GM19467 (cell line): Measurements from ENCODE around the gene TMEM255A.
A peak's percentile ranks its signal among the peaks of the same experiment; 100 is the strongest.

Experiments
- ATAC-seq: cut with Tn5 transposase; IDR thresholded peaks from one replicate; pipeline ENCODE4 v1.9.1; 2021; ENCODE audit warnings: mild to moderate bottlenecking, moderate library complexity; ENCODE audit not compliant: unreplicated experiment

The TMEM255A gene

DNA sequence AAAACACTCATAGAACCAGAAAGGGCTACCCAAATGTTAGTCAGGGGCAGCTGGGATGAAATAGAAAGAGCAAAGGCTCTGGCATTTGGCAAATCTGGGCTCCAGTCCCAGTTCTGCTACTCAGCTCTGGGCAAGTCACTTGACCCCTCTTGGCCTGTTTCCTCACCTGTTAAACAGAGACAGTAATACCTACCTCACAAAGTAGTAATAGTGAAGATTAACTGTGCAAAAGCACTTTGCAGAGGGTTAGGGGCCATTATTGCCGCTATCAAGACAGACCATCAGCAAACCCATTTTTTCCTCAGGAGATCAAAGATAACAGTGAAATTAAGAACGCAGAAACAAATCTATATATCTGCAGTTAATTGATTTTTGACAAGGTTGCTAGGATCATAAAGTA, 40.0 kb downstream of the TMEM255A start:
- no peak for ATAC-seq

DNA sequence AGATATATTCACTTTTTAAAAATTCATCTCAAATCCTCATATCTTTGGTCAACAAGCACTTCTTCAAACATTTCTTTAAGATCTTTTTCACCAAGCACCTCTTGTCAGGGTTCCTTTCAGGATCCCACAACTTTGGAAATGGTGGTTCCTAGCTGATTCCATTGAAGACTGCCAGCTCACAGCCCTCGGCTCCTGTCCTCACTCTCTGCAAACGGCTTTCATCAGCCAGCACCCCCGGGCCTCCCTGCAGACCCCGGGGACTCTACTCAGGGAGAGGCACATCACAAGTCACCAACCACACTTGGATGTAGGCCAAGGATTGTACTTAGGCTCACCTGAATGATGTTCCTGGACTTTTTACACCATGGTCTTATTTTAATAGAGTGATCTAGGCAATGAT, 40.7 kb downstream of the TMEM255A start:
- no peak for ATAC-seq

DNA sequence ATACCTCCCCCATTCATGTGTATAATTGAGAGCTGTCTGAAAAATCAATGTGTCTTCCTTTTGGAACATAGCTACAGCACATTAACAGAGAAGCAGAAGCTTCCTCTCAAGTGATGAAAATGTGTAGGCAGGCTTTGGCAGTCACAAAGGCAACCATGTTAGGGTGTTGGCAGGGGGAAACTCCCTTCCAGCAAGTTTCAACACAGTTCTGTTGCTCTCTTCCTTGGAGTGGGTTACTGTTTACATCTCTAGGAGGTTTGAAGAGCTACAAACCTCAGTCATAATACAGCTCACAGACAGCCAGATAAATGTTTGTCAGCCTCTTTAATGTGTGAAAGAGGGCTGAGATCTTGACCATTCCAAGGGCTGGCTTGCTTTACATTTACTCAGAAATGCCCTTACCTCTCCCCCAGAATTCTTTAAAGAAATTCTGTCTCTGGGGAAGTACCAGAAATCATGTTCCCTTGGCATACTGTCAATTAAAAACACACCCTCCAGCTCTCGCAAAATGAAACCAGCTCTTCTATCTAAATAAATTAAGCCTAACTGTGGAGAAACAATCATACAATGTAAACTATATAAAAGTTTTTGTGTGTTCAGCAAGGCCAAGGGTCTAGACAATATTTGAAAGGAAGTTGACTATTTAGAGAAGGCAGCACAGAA, 41.8 kb downstream of the TMEM255A start:
- ATAC-seq, result no peak

DNA sequence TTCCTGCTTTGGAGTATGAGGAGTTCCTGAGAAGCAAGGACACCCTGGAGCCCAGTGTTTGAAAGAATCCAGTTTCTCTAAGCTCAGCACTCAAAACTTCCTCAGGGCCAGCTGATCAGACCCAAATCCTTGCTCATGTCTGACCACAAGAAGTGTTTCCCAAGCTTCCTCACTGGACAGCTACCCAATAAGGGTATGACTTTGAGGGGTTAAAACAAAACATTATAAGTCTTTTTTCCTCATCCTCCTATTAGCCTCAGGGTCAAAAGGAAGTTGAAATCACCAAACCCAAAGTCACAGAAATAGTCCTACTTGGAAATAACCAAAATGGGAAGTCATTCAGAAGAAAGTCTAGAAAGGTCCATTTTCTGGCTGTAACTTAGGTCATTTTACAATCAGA, 46.9 kb downstream of the TMEM255A start:
- ATAC-seq, result no peak

DNA sequence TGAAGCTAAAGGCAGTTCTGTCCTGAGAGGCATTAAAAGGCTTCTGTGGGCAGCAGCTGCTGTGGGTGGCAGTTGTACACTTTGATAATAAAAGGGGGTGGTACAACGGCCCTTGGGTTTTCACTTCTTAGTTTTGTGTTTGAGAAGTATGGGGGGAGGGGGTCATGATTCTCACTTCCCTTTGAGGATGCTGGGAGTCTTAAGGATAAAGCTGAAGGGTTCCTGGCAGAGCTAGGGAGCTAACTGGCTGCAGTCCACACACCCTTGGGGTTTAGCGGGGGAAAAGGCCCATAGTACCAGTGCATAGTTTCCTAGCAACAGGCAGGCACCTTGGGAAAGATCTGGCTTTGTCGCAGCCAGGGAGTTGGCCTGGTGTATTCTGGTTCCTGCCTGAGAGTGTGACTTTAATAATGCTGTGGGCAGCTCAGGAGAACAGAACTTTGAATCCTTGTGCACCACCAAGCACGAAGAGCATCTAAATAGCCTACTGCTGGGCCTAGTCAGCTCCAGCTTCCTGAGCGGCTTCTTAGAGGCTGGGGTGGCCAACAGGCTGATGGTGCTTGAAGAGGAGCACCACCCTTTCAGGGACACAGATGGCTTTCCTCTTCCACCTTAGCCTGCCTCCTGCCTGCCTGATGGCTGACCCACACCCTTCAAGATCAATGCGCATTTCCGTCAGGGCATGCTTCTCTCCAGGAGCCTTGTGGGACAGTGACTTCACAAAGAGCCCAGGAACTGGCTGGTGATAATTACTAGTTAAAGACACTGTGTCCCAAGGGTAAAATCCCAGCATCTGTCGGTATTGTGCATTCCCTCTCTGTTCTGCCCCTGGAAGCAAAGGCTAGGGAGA, 48.2 kb downstream of the TMEM255A start:
- no peak for ATAC-seq

DNA sequence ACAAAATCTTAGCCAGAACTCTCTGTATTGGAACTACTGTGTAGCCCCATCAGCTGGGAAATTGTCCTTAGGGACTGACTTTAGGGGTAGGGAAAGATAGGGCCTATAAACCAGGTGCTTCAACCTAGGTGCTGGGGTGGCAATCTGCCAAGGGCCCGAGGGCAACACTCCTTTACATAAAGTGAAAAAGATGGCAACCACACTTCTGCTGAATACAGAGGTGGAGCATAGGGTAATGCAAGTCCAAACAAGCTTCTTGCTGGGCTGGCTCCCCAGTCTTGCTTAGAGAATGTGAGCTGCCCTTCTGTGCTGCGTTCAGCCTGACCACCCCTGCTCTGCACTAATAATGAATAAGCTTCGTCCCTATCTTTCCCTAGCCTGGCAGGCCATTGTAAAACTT, 50.9 kb downstream of the TMEM255A start:
- ATAC-seq, result no peak

DNA sequence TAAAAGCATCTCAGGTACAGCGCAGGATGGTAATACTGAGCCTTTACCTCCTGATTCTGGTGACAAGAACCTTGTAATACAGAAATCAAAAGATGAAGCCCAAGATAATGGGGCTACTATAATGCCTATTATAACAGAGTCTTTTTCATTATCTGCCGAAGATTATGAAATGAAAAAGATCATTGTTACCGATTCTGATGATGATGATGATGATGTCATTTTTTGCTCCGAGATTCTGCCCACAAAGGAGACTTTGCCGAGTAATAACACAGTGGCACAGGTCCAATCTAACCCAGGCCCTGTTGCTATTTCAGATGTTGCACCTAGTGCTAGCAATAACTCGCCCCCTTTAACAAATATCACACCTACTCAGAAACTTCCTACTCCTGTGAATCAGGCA, 57.5 kb downstream of the TMEM255A start:
- ATAC-seq, result no peak

DNA sequence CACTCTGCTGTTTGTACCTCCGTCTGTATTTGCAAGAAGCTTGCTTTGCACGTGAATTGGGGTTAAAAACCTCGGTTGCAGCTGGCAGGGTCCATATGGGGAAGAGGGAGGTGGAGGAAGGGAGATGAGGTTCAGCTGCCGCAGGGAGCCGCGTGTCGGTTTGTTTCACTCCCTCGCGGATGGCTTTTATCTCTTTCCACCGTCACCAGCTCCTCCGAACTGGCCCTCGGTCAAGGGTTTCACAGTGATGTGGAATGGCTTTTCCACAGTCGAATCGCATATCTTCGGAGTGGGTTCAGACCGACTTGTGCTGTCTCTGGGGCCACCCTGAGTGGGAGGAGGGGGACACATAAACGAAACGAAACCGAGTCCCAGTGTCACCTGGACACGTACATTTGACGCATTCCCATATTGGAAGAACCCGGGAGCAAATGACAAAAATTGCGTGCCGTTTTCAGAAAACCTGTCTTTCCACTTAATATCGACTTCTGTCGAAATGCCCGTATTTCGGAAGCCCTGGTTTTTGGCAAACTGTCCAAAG, 59.7 kb downstream of the TMEM255A start:
- ATAC-seq, result no peak

DNA sequence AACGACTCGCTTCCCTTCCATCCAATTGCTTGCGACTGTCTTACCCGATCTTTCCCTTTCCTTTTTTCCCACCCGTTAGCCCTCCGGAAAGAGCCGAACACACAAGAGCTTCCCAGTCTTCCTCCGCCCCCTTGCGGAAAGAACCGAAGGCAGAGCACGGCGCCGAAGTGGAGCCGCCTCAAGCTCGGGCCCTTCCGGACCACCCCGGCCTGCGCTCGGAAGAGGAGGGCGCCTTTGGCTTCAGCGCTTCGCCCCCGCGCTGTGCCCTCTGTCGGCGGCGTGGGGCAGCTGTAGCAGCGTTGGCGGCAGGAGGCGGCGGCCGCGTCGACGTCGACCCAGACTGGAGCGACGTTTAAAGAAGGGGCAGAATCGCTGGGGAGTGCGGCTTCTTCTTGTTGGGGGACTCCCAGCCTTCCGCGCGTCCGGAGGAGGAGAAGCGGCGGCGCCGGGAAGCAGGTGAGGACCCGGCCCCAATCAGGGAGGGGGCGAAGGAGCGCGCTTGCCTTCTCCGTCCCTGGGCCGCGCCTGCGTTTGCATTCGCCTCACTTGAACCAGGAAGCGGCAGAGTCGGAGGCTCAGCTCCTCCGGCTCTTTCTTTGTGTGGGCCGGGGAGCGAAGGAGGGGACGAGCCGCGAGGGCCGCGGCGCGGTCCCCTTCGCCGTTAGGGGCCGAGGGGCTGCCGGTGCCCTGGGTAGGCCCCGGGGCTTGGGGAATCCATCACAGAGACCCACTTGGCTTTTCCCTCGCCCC, 60.6 kb downstream of the TMEM255A start, which contains the start of gene ZBTB33:
ZBTB33 (plus strand) TSS at position 291 of the 750 bp plus-strand sequence. CDS start 2,604 bp downstream, outside the sequence.
- peak; percentile 95 for ATAC-seq

DNA sequence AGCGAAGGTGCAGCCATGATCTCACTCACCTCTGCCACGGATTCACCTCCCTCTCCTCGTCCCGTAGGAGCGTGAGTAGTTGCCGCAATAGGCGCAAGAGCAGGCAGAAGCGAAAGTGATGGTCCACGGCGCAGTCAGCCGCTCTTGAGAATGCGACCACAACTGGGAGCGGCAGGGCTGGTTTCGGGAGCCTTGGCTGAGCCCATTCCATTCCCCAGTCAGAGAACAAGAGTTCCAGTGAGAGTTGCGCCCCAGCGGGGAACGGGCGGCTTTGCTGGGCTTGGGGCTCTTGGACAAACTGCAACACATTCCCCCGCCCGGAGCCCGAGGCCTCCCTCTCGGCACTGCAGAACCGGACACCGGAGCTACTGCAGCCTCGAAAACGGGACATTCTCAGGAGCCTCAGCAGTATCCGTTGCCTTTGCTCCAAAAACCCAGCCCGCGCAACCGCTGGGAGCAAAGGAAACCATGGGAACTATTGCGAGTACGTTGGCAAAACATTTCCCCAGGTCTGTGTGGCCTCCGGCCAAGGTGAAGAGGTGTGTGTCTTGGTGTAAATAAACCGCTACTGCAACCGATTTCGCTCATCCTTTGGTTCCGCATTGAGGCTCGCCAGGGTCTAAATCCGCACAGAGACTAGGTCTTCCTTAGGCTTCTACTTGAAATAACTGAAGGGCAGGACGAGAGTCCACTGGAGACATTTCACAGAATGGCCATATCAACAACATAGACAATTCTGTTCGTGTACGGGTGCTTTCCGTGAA, 66.3 kb downstream of the TMEM255A start:
- ATAC-seq, result peak; percentile 65

DNA sequence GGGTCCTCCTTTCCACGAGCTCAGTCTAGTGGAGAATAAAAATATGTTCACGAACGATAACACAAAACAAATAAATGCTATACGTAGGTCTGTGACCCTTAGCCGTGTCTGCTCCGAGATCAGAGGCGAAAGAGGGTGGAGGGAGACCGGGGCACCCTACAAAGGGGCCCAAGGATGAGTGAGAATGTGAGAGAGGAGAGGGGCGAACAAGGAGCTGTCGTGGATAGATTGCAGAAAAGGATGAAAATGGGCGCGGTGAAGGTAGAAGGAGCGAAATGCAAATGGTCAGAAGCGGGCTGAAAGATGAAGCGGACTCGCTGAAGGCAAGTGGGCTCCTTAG, 66.9 kb downstream of the TMEM255A start:
- ATAC-seq, result no peak

DNA sequence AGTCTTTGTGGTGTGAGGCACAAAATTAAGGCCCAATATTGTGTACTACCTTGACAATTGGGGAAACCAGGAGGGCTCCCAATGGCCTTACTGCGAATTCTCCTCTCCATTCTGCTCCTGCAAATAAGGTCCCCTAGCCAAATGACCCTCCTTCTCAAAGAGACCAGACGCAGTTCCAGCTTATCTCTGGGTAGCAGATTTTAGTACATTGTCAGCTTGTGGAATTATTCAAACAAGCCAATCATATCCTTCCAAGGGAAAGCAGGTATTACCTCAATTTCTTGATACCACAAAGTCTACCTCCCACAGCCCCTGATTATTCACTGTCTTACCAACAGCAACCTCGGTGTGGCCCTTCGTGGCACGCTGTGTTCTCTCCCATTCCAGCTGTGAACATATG, 68.4 kb downstream of the TMEM255A start:
- no peak for ATAC-seq

DNA sequence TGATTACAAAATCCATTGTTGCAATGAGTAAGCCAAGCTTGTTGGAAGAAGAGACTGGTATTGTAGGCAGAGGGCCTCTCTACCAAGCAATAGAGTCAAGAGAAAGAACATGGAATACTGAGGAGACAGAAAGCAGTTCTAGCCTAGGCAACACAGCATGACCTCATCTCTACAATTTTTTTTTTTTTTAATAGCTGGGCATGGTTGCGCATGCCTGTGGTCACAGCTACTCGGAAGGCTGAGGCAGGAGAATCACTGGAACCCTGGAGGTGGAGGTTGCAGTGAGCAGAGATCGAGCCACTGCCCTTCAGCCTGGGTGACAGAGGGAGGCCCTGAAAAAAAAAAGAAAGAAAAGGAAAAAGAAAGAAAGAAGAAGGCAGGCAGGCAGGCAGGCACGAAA, 72.3 kb downstream of the TMEM255A start:
- no peak for ATAC-seq

DNA sequence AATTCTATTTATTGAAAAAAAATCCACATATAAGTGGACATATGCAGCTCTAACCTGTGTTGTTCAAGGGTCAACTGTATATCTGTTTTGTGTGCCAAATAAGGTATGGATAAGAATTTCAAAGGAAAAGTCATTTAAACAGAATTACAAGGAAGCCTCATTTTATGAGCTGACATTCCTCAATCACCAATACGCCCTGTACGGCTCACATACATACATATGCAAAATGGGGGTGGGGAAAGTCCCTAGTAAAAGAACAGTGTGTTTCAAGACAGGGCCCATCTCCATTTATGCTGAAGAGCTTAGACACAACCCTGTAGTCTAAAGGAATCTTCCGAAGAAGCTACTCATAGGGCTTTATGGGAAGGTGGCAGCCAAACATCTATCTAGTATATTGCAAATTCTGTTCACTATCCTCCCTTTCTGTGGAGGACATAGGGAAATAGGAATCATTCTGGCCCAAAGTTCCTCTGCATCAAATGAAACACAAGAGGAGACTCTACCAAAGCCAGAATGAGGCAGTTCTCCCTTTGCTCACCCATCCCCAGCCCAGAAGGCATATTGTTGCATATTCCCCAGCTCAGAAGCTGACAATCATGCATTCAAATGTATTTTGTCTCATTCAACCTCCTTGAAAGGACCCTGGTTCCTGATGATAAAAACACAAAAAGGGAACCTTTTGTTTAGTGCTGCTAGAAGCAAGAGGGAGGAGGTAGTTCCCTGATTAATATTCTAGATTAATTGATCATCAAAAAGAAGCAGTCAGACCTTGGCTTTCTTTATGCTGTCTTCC, 74.4 kb downstream of the TMEM255A start:
- no peak for ATAC-seq

DNA sequence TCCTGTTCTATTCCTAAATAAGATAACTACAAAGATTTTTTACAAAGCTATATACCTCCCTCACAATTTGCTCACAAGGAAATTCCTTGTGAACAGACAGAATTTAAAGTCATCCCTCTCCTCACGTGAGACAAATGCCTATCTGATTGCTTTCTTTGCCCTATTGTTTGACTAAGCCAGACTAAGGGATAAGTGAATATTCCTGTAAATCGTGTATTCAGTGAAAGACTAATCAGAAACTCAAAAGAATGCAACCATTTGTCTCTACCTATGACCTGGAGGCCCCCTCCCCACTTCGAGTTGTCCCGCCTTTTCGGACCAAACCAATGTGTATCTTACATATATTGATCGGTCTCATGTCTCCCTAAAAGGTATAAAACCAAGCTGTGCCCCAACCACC, 76.0 kb downstream of the TMEM255A start:
- ATAC-seq, result no peak

DNA sequence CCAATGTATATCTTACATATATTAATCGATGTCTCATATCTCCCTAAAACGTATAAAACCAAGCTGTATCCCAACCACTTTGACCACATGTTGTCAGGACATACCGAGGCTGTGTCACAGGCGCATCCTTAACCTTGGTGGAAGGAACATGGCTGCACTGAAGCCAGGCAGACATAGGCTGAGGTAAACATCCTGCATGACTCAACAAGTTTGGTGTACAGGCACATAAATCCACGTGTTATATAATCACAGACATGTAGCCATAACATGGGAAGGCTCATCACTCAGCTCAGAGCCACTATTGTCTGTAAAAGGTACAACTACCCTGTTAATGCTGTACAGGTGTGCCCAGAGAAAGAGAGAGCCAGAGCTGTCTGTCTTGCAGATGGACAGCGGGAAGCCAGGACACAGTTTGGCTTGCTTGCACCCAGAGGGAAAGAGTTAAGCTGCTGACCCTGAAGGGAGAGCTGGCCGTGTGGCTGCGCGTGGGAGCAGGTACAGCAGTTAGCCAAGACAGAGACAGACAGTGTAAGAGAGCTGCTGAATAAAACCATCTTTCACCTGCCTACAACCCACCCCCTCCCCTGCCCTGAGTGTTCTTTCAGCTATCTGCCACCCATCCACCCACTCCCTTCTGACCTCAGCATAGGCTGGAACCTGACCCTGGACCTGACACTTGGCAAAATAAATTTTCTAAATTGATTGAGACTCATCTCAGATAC, 82.9 kb downstream of the TMEM255A start:
- ATAC-seq, result no peak

DNA sequence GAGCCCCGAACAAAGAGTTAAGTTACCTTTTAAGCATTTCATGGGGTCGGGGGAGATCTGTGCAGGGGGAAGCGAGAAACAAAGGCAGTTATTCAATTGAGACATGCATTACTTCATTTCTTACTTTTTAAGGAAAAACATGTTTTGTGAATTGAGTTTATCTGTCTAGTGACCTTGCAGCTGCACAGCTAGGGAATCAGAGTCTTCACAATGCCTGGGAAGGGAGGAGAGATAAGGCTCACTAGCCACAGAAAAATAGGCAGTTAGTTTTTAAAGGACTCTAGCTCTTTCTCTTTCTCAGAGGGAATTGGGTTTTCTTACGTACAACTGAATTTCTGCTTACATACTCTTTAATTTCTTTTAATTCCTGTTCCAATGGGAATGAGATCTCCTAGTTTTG, 86.9 kb downstream of the TMEM255A start:
- ATAC-seq, result no peak

DNA sequence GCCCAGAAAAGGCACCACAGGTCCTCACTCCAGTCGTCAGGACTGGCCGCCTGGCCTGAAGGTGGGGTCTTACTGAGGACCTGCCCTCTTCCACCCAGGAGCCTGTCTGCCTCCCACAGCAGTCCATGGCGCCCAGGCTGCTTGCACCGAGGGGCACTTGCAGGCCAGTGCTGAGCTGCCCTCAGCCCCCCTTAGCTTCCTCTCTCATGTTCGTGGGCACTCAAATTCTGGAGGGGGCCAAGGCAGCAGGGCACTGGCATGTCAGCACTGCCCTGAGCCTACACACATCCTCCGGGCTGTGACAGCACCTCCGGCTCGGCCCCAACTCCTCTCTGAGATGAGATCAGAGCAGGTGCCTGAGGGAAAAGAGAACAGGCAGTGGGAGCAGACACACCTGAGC, 87.9 kb downstream of the TMEM255A start:
- no peak for ATAC-seq
